Activated CD4-positive, alpha-beta T cell treated with anti-CD3 and anti-CD28 coated beads, Interleukin-2, amount 50 U/mL, for 1 hour (primary cell): Measurements from ENCODE around the gene PCDHA7.
"Not testable (repeated sequence)": the region's sequence is repeated elsewhere in the genome, so short reads cannot be mapped to it uniquely, and the experiment has no call there.

Experiments used
- DNase-seq: peaks from one replicate; pipeline ENCODE4 v3.0.0-alpha.2; 2020

PCDHA7 gene

GRCh38 chr5:140833993-140834392, at the start of gene PCDHA7:
Gene PCDHA7 (plus strand): TSS chr5:140834269. CDS start chr5:140834384, 115 bp downstream.
- DNase-seq = no peak

GRCh38 chr5:140785905-140786686, 48.0 kb upstream of the PCDHA7 start, which contains the start of gene PCDHA1:
Gene PCDHA1 (plus strand): TSS chr5:140786140.
- no peak for DNase-seq

- not testable (repeated sequence) for DNase-seq
Observed at GRCh38 chr5:140787422-140787821, 46.6 kb upstream of the PCDHA7 start.

- DNase-seq = not testable (repeated sequence)
Observed at GRCh38 chr5:140787849-140788504, 46.1 kb upstream of the PCDHA7 start.

DNA sequence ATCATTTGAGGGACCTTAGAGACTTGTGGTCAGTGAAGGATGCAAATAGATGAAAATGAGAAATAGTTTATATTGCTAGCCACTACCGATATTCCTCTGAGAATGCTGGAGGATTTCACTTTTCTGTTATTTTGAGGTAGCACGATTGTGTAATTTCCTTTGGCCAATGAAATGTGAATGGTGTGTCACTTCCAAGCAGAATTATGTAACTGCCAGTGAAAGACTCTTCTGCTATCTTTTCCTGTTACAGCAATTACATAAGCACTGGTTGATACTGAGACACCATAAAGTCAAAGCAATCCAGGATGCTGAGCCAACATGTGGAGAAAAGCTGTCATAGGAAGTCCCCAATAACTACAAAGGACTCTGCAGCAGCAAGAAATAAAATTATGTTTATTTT, 43.0 kb upstream of the PCDHA7 start:
- no peak for DNase-seq

DNA sequence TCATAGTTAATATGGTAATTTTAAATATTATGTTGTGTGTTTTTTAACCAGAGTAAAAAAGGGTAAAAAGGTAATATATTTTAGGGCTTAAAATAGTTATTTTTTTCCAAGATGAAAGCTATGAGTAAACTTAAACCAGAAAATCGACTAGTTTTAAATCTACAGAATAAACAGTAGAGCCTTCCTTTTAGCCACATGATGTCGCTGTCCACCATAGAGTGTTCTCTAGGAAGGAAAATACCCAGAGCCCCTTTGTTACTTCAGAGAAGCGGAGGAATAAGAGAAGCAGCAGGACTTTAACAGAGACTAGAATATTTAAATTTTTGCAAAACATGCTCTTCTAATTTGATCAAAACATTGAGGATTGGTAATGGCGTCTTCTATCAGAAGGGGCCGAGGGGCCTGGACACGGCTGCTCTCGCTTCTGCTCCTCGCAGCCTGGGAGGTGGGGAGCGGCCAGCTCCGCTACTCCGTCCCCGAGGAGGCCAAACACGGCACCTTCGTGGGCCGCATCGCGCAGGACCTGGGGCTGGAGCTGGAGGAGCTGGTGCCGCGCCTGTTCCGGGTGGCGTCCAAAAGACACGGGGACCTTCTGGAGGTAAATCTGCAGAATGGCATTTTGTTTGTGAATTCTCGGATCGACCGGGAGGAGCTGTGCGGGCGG, 39.3 kb upstream of the PCDHA7 start, which contains the start of gene PCDHA2:
Gene PCDHA2, plus strand, starts transcription at position 258 of the 664 bp plus-strand sequence.
- DNase-seq = no peak

GRCh38 chr5:140795259-140795641, 38.8 kb upstream of the PCDHA7 start:
- DNase-seq = no peak

GRCh38 chr5:140796072-140796717, 37.9 kb upstream of the PCDHA7 start:
- not testable (repeated sequence) for DNase-seq

- no peak for DNase-seq
Observed at GRCh38 chr5:140796718-140797095, 37.4 kb upstream of the PCDHA7 start.

- DNase-seq = no peak
Observed at GRCh38 chr5:140800816-140801493, 33.1 kb upstream of the PCDHA7 start, which contains the start of gene PCDHA3. Gene PCDHA3 (plus strand): TSS chr5:140801057.

- DNase-seq = no peak
Observed at GRCh38 chr5:140801494-140801841, 32.6 kb upstream of the PCDHA7 start.

DNA sequence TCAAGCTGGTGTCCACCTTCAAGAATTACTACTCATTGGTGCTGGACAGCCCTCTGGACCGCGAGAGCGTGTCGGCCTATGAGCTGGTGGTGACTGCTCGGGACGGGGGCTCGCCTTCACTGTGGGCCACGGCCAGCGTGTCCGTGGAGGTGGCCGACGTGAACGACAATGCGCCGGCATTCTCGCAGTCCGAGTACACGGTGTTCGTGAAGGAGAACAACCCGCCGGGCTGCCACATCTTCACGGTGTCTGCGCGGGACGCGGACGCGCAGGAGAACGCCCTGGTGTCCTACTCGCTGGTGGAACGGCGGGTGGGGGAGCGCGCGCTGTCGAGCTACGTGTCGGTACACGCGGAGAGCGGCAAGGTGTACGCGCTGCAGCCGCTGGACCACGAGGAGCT, 31.7 kb upstream of the PCDHA7 start:
- DNase-seq = not testable (repeated sequence)

GRCh38 chr5:140802781-140803271, 31.2 kb upstream of the PCDHA7 start:
- DNase-seq = no peak

- DNase-seq = no peak
Observed at GRCh38 chr5:140806834-140807775, 27.0 kb upstream of the PCDHA7 start, which contains the start of gene PCDHA4. Gene PCDHA4 (plus strand): TSS chr5:140807068.

GRCh38 chr5:140808241-140808888, 25.7 kb upstream of the PCDHA7 start:
- DNase-seq = not testable (repeated sequence)

DNA sequence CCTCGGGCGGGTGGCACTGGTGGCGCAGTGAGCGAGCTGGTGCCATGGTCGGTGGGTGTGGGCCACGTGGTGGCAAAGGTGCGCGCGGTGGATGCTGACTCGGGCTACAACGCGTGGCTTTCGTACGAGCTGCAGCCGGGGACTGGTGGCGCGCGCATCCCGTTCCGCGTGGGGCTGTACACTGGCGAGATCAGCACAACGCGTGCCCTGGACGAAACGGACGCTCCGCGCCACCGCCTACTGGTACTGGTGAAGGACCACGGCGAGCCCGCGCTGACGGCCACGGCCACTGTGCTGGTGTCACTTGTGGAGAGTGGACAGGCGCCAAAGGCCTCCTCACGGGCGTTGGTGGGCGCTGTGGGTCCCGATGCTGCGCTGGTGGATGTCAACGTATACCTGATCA, 25.2 kb upstream of the PCDHA7 start:
- no peak for DNase-seq

DNA sequence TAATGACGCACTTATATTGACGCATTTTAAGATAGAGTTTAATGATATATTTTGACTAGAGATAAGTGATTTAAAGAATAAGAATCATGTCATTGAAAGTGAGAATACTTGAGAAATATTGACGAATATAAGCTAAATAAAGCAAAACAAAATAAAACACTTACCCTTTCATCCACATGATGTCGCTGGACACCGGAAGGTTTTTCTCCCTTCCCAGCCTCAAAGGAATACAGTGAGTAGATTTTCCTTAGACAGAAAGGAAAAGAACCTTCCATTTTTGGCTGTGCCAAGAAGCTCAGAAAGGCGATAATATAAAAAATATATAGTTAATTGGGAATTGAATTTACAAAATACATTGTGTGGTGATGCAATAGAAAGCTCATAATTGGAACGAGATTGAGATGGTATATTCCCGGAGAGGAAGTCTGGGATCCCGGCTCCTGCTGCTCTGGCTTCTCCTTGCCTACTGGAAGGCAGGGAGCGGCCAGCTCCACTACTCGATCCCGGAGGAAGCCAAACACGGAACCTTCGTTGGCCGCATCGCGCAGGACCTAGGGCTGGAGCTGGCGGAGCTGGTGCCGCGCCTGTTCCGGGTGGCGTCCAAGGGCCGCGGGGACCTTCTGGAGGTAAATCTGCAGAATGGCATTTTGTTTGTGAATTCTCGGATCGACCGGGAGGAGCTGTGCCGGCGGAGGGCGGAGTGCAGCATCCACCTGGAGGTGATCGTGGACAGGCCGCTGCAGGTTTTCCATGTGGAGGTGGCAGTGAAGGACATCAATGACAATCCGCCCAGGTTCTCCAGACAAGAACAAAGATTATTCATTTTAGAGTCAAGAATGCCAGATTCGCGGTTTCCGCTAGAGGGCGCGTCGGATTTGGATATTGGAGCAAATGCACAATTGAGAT, 12.4 kb upstream of the PCDHA7 start, which contains the start of gene PCDHA5:
Gene PCDHA5, plus strand, starts transcription at position 239 of the 906 bp plus-strand sequence.
- no peak for DNase-seq

- DNase-seq = no peak
Observed at GRCh38 chr5:140822281-140822629, 11.8 kb upstream of the PCDHA7 start.

GRCh38 chr5:140822969-140823368, 11.1 kb upstream of the PCDHA7 start:
- not testable (repeated sequence) for DNase-seq
